HEK293T (cell line): ENCODE results near the gene CDCP2.

Experiments
- CTCF ChIA-PET: fragments of 350-600 bp; formaldehyde crosslinking; extraction: SDS; loops from one replicate; lab custom pipeline; 2021; ENCODE audit warnings: antibody characterized with exemption, inconsistent platforms; lab: Yijun Ruan, JAX
- POLR2A ChIA-PET: fragments of 350-600 bp; formaldehyde crosslinking; extraction: SDS; loops from one replicate; lab custom pipeline; 2020; ENCODE audit warnings: antibody characterized with exemption, inconsistent platforms; lab: Yijun Ruan, JAX
- DNase-seq: peaks from one replicate; pipeline ENCODE4 v3.0.0; 2012; ENCODE audit warnings: mixed read lengths; ENCODE audit errors: extremely low spot score
- ARNT ChIP-seq: fragments of 450-650 bp; IDR thresholded peaks from 2 replicates; pipeline ENCODE4 v1.6.1; 2017; ENCODE audit warnings: mild to moderate bottlenecking
- BHLHE40 ChIP-seq: fragments of 450-650 bp; IDR thresholded peaks from 2 replicates; pipeline ENCODE4 v1.6.1; 2016; ENCODE audit warnings: mild to moderate bottlenecking, moderate library complexity, borderline replicate concordance
- CTBP1 ChIP-seq: fragments of 450-650 bp; IDR thresholded peaks from 2 replicates; pipeline ENCODE4 v1.6.1; 2016; ENCODE audit warnings: borderline replicate concordance
- ELF4 ChIP-seq: fragments of 450-650 bp; IDR thresholded peaks from 2 replicates; pipeline ENCODE4 v1.6.1; 2017; ENCODE audit warnings: antibody characterized with exemption
- FOXA1 ChIP-seq: fragments of 450-650 bp; IDR thresholded peaks from 2 replicates; pipeline ENCODE4 v1.6.1; 2016; ENCODE audit warnings: mild to moderate bottlenecking
- FOXK2 ChIP-seq: fragments of 450-650 bp; IDR thresholded peaks from 2 replicates; pipeline ENCODE4 v1.6.1; 2016; ENCODE audit warnings: mild to moderate bottlenecking
- FOXM1 ChIP-seq: fragments of 450-650 bp; IDR thresholded peaks from 2 replicates; pipeline ENCODE4 v1.6.1; 2017; ENCODE audit warnings: mild to moderate bottlenecking, borderline replicate concordance
- HDGF ChIP-seq: fragments of 450-650 bp; IDR thresholded peaks from 2 replicates; pipeline ENCODE4 v1.6.1; 2017; ENCODE audit warnings: antibody characterized with exemption, borderline replicate concordance
- L3MBTL2 ChIP-seq: fragments of 450-650 bp; conservative IDR thresholded peaks from 2 replicates; pipeline ENCODE4 v1.6.1; 2016; ENCODE audit warnings: mild to moderate bottlenecking
- NFRKB ChIP-seq: fragments of 450-650 bp; IDR thresholded peaks from 2 replicates; pipeline ENCODE4 v1.6.1; 2016; ENCODE audit warnings: mild to moderate bottlenecking, moderate library complexity
- PKNOX1 ChIP-seq: fragments of 450-650 bp; IDR thresholded peaks from 2 replicates; pipeline ENCODE4 v1.6.1; 2016
- SP1 ChIP-seq: fragments of 450-650 bp; IDR thresholded peaks from 2 replicates; pipeline ENCODE4 v1.6.1; 2017
- TARDBP ChIP-seq: fragments of 450-650 bp; IDR thresholded peaks from 2 replicates; pipeline ENCODE4 v1.6.1; 2016
- ZNF384 ChIP-seq: fragments of 450-650 bp; IDR thresholded peaks from 2 replicates; pipeline ENCODE4 v1.6.1; 2016

Gene CDCP2

DNA sequence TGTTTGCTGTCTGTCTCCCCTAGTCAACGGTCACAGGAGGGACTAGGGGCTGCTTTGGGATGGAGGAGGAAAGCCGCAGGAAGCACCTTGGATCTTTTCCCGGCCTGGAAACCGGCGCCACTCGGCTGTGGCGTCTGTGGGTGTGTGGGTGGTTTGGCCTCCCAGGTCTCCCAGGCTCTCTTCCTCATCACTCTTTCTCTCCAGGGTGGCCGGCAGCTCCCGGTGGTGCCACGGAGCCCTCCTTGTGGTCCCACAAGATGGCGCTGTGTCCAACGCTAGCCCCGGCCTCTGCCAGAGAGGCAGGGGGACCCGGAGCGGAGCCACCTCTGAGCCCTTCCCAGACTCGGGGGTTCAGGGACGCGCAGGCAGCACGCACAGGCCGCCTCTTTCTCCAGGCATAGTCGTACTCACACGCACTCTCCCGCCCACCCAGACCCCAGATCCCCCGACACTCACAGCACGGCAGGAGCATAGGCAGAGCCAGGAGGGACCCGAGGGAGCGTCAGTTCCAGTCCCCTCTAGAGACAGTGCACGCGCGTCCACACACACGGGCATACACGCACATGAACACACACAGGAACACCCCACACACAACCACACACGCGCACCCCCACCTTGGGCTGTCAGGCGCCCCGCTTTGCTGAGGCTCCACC is 31.2 kb downstream of the CDCP2 start:
- peak; percentile 96 for DNase-seq
- ChIA-PET POLR2A (interaction anchor here (0.8 to 1.1 kb wide), 3 partner anchors 15 to 179 kb away, joined by 3 to 4 read pairs (median 4); partner anchors contain the start of genes CYB5RL and MRPL37), CTCF (interaction anchor here (0.5 to 1.0 kb wide), 7 partner anchors 10 to 693 kb away, joined by 3 to 12 read pairs (median 4); no protein-coding TSS in a partner anchor)

DNA sequence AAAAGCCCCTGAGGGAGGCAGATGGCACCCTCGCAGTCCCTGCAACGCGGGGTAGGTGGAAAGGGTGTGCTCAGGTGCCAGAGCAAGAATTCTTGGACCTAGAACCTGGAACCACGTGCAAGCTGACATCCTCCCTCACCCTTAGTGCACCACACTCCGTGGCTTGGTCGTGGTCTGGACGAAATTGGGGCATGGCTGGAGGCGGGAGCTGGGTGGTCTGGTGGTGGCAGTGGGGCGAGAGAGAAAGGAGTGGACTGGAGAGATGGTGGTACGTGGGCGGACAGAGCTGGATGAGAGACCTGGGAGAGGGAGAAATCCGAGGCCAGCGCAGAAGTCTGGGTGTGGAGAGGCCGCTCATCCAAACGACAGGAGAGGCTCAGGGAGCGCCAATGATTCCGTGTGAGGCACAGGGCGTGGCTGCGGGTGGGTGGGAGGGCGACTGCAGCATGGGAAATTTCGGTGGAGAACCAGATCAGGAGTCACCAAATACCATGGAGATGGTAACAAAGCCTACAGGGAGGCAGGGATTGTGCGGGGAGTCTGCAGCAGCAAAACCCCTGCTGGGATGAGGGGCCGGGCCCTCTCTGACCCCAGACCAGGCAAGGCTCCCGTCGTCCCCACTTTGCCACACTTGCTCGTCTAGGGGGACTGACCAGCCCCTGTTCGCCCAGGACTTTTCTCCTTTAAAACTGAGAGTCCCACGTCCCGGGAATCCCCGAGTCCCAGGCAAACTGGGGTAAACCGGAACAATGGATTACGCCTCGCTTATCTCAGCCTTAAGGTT is 31.9 kb downstream of the CDCP2 start:
- ChIA-PET POLR2A (no interaction called here), CTCF (interaction anchor here (0.5 to 1.0 kb wide), 7 partner anchors 9 to 694 kb away, joined by 3 to 12 read pairs (median 4); no protein-coding TSS in a partner anchor)
- TF ChIP-seq SP1 = no peak
- no peak for TF ChIP-seq NFRKB
- TF ChIP-seq BHLHE40 = no peak
- no peak for TF ChIP-seq CTBP1
- no peak for TF ChIP-seq FOXM1
- no peak for TF ChIP-seq HDGF
- no peak for TF ChIP-seq TARDBP
- TF ChIP-seq ELF4 = no peak
- no peak for TF ChIP-seq FOXA1
- no peak for TF ChIP-seq ZNF384
- no peak for DNase-seq

More for the DNA sequence above, 31.2 kb downstream of the CDCP2 start:
- TF ChIP-seq FOXK2 (no peak), HDGF (peak; percentile 60; the same call in 1 of the 2 replicates)

GRCh38 chr1:54120018-54120697 is 32.6 kb downstream of the CDCP2 start:
- TF ChIP-seq ZNF384 (no peak), TARDBP (peak; percentile 52)
- ChIA-PET CTCF (no interaction called here), POLR2A (no interaction called here)
- no peak for DNase-seq

GRCh38 chr1:54118704-54119103 is 34.1 kb downstream of the CDCP2 start:
- TF ChIP-seq BHLHE40 (no peak), CTBP1 (no peak), ELF4 (no peak), FOXK2 (no peak), L3MBTL2 (no peak), SP1 (no peak), TARDBP (no peak), NFRKB (no peak), PKNOX1 (no peak), FOXA1 (no peak), ARNT (no peak)
- ChIA-PET POLR2A (no interaction called here), CTCF (no interaction called here)
- DNase-seq = no peak

DNA sequence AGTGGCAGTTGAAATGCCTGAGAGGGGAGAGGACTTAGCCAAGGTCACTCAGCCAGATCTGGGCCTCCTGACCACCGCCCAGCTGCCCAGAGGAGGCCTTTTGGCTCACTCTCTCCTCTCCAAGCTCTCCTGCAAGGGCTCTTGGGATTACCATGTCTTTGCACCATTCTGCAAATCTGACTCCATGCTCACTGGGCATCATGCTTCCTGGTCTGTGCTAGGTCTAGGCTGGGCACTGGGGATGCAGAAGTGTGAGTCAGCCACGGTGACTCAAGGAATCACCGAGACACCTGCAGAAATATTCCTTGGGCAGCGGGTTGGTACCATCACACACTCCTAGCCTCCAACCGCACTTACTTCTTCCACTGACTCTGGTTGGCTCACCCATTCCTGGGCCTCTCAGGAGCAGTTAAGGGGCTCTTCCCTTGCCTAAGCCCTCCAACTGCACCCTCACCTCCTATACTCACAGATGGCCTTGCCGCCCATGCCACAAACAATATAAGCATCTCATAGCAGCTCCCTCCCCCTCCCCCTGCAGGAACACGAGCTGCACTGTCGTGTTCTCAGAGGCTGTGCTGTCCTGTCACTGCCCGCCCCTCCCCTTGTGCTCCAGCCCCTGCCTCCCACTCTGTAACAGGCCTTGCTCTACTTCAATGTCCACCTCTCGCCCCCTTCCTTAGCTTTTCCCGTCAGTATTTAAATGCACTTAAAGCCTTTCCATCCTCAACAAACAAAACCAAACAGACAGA is 34.8 kb downstream of the CDCP2 start:
- no peak for TF ChIP-seq HDGF
- no peak for TF ChIP-seq TARDBP
- no peak for TF ChIP-seq ARNT
- no peak for TF ChIP-seq FOXK2
- no peak for TF ChIP-seq SP1
- no peak for TF ChIP-seq BHLHE40
- no peak for TF ChIP-seq ELF4
- no peak for TF ChIP-seq PKNOX1
- no peak for TF ChIP-seq ZNF384
- no peak for TF ChIP-seq CTBP1
- TF ChIP-seq FOXM1 = no peak
- ChIA-PET POLR2A (no interaction called here), CTCF (interaction anchor here (0.6 kb wide), 1 partner anchor 72 kb away, joined by 3 read pairs; no protein-coding TSS in a partner anchor)
- no peak for DNase-seq

GRCh38 chr1:54115520-54115919 is 37.3 kb downstream of the CDCP2 start:
- no peak for TF ChIP-seq BHLHE40
- no peak for TF ChIP-seq L3MBTL2
- no peak for DNase-seq
- POLR2A ChIA-PET = no interaction called here
- CTCF ChIA-PET = interaction anchor here (0.6 kb wide), 1 partner anchor 34 kb away, joined by 3 read pairs; no protein-coding TSS in a partner anchor

- peak; percentile 93 for TF ChIP-seq PKNOX1
- TF ChIP-seq FOXK2 = no peak
- DNase-seq = peak; percentile 53
- ChIA-PET POLR2A (interaction anchor here (1.1 to 1.3 kb wide), 2 partner anchors 62 to 85 kb away, joined by 3 to 4 read pairs; partner anchors contain the start of genes CYB5RL, MRPL37, TCEANC2 and TMEM59), CTCF (interaction anchor here (0.8 kb wide), 1 partner anchor 23 kb away, joined by 3 read pairs; no protein-coding TSS in a partner anchor)
These were observed 37.8 kb downstream of the CDCP2 start for GRCh38 chr1:54114955-54115354.
